Germinal center (tissue), 1 donor: ENCODE results near the gene KBTBD8.

Experiments used
- DNase-seq: peaks from one replicate; pipeline ENCODE4 v3.0.0; 2012; ENCODE audit warnings: mixed read lengths, low spot score

The KBTBD8 gene

GRCh38 chr3:67044295-67044694 lies 46.2 kb downstream of the KBTBD8 start:
- no peak for DNase-seq

GRCh38 chr3:67044955-67045354 lies 46.8 kb downstream of the KBTBD8 start:
- DNase-seq = no peak

GRCh38 chr3:67045711-67046465 lies 47.8 kb downstream of the KBTBD8 start:
- DNase-seq = peak; percentile 27

- no peak for DNase-seq
Measured at GRCh38 chr3:67047051-67047450, 48.9 kb downstream of the KBTBD8 start.

GRCh38 chr3:67048067-67048714 lies 50.1 kb downstream of the KBTBD8 start:
- peak; percentile 63 for DNase-seq

- no peak for DNase-seq
Measured at GRCh38 chr3:67048715-67049074, 50.6 kb downstream of the KBTBD8 start.

- no peak for DNase-seq
Measured at GRCh38 chr3:67059443-67059842, 61.3 kb downstream of the KBTBD8 start.
